ENCODE data around the gene GSDME.

GSDME gene

GRCh38 chr7:24734306-24734705 lies 23.0 kb downstream of the GSDME start:
- Histone ChIP-seq H3K9me3 (ENCODE audit: control insufficient read depth, low read length) (no peaks in the 10 kb centered on the region), H3K4me1 (ENCODE audit: control insufficient read depth, insufficient read depth, low read length) (no peaks in the 10 kb centered on the region), H3K27me3 (ENCODE audit: control insufficient read depth, insufficient read depth, low read length) (no peaks in the 10 kb centered on the region), H3K36me3 (ENCODE audit: control insufficient read depth, insufficient read depth, low read length) (no peaks in the 10 kb centered on the region), H3K4me3 (ENCODE audit: low read length) (no peak overlapping the region), H3K9ac (ENCODE audit: low read length) (no peak overlapping the region)

- Histone ChIP-seq H3K36me3 (ENCODE audit: control insufficient read depth, insufficient read depth, low read length) (no peaks in the 10 kb centered on the region), H3K27me3 (ENCODE audit: control insufficient read depth, insufficient read depth, low read length) (no peaks in the 10 kb centered on the region)
Observed at GRCh38 chr7:24733414-24734060, 23.7 kb downstream of the GSDME start.

GRCh38 chr7:24732646-24733413 lies 24.4 kb downstream of the GSDME start:
- H3K4me1 ChIP-seq (ENCODE audit: control insufficient read depth, insufficient read depth, low read length): no peaks in the 10 kb centered on the region
- no peak overlapping the region for H3K4me3 ChIP-seq (ENCODE audit: low read length)

More at GRCh38 chr7:24733414-24734060, 23.7 kb downstream of the GSDME start:
- Histone ChIP-seq H3K4me1 (ENCODE audit: control insufficient read depth, insufficient read depth, low read length) (no peaks in the 10 kb centered on the region), H3K4me3 (ENCODE audit: low read length) (no peak overlapping the region), H3K9me3 (ENCODE audit: control insufficient read depth, low read length) (no peaks in the 10 kb centered on the region), H3K9ac (ENCODE audit: low read length) (no peak overlapping the region)

GRCh38 chr7:24731313-24731712 lies 26.0 kb downstream of the GSDME start:
- Histone ChIP-seq H3K9me3 (ENCODE audit: control insufficient read depth, low read length) (no peaks in the 10 kb centered on the region), H3K4me1 (ENCODE audit: control insufficient read depth, insufficient read depth, low read length) (no peaks in the 10 kb centered on the region), H3K9ac (ENCODE audit: low read length) (no peak overlapping the region), H3K27me3 (ENCODE audit: control insufficient read depth, insufficient read depth, low read length) (no peaks in the 10 kb centered on the region), H3K4me3 (ENCODE audit: low read length) (no peak overlapping the region), H3K36me3 (ENCODE audit: control insufficient read depth, insufficient read depth, low read length) (no peaks in the 10 kb centered on the region)

More at GRCh38 chr7:24732646-24733413, 24.4 kb downstream of the GSDME start:
- H3K9ac ChIP-seq (ENCODE audit: low read length): no peak overlapping the region
- H3K27me3 ChIP-seq (ENCODE audit: control insufficient read depth, insufficient read depth, low read length): no peaks in the 10 kb centered on the region
- no peaks in the 10 kb centered on the region for H3K36me3 ChIP-seq (ENCODE audit: control insufficient read depth, insufficient read depth, low read length)
- H3K9me3 ChIP-seq (ENCODE audit: control insufficient read depth, low read length): no peaks in the 10 kb centered on the region

- Histone ChIP-seq H3K9me3 (ENCODE audit: control insufficient read depth, low read length) (no peaks in the 10 kb centered on the region), H3K9ac (ENCODE audit: low read length) (no peak overlapping the region), H3K36me3 (ENCODE audit: control insufficient read depth, insufficient read depth, low read length) (no peaks in the 10 kb centered on the region), H3K4me3 (ENCODE audit: low read length) (no peak overlapping the region), H3K4me1 (ENCODE audit: control insufficient read depth, insufficient read depth, low read length) (no peaks in the 10 kb centered on the region), H3K27me3 (ENCODE audit: control insufficient read depth, insufficient read depth, low read length) (no peaks in the 10 kb centered on the region)
Observed at GRCh38 chr7:24730018-24730369, 27.3 kb downstream of the GSDME start.

GRCh38 chr7:24729365-24730017 lies 27.8 kb downstream of the GSDME start:
- Histone ChIP-seq H3K9ac (ENCODE audit: low read length) (no peak overlapping the region), H3K27me3 (ENCODE audit: control insufficient read depth, insufficient read depth, low read length) (no peaks in the 10 kb centered on the region), H3K36me3 (ENCODE audit: control insufficient read depth, insufficient read depth, low read length) (no peaks in the 10 kb centered on the region), H3K9me3 (ENCODE audit: control insufficient read depth, low read length) (no peaks in the 10 kb centered on the region), H3K4me1 (ENCODE audit: control insufficient read depth, insufficient read depth, low read length) (no peaks in the 10 kb centered on the region), H3K4me3 (ENCODE audit: low read length) (no peak overlapping the region)

- no peak overlapping the region for H3K4me3 ChIP-seq (ENCODE audit: low read length)
- no peaks in the 10 kb centered on the region for H3K36me3 ChIP-seq (ENCODE audit: control insufficient read depth, insufficient read depth, low read length)
- no peak overlapping the region for H3K9ac ChIP-seq (ENCODE audit: low read length)
- no peaks in the 10 kb centered on the region for H3K9me3 ChIP-seq (ENCODE audit: control insufficient read depth, low read length)
- H3K4me1 ChIP-seq (ENCODE audit: control insufficient read depth, insufficient read depth, low read length): no peaks in the 10 kb centered on the region
- H3K27me3 ChIP-seq (ENCODE audit: control insufficient read depth, insufficient read depth, low read length): no peaks in the 10 kb centered on the region
Observed at GRCh38 chr7:24728503-24729364, 28.5 kb downstream of the GSDME start.

GRCh38 chr7:24728121-24728500 lies 29.2 kb downstream of the GSDME start:
- no peak overlapping the region for H3K9ac ChIP-seq (ENCODE audit: low read length)

GRCh38 chr7:24727154-24728120 lies 29.8 kb downstream of the GSDME start:
- Histone ChIP-seq H3K36me3 (ENCODE audit: control insufficient read depth, insufficient read depth, low read length) (no peaks in the 10 kb centered on the region), H3K4me1 (ENCODE audit: control insufficient read depth, insufficient read depth, low read length) (no peaks in the 10 kb centered on the region), H3K9me3 (ENCODE audit: control insufficient read depth, low read length) (no peaks in the 10 kb centered on the region), H3K27me3 (ENCODE audit: control insufficient read depth, insufficient read depth, low read length) (no peaks in the 10 kb centered on the region), H3K4me3 (ENCODE audit: low read length) (no peak overlapping the region), H3K9ac (ENCODE audit: low read length) (no peak overlapping the region)

More at GRCh38 chr7:24728121-24728500, 29.2 kb downstream of the GSDME start:
- Histone ChIP-seq H3K4me1 (ENCODE audit: control insufficient read depth, insufficient read depth, low read length) (no peaks in the 10 kb centered on the region), H3K4me3 (ENCODE audit: low read length) (no peak overlapping the region), H3K27me3 (ENCODE audit: control insufficient read depth, insufficient read depth, low read length) (no peaks in the 10 kb centered on the region), H3K36me3 (ENCODE audit: control insufficient read depth, insufficient read depth, low read length) (no peaks in the 10 kb centered on the region), H3K9me3 (ENCODE audit: control insufficient read depth, low read length) (no peaks in the 10 kb centered on the region)

GRCh38 chr7:24725554-24726241 lies 31.6 kb downstream of the GSDME start:
- Histone ChIP-seq H3K4me1 (ENCODE audit: control insufficient read depth, insufficient read depth, low read length) (no peaks in the 10 kb centered on the region), H3K9me3 (ENCODE audit: control insufficient read depth, low read length) (no peaks in the 10 kb centered on the region), H3K27me3 (ENCODE audit: control insufficient read depth, insufficient read depth, low read length) (no peaks in the 10 kb centered on the region), H3K4me3 (ENCODE audit: low read length) (no peak overlapping the region), H3K9ac (ENCODE audit: low read length) (no peak overlapping the region), H3K36me3 (ENCODE audit: control insufficient read depth, insufficient read depth, low read length) (no peaks in the 10 kb centered on the region)
